ENCODE results near the gene TRIP12.
A peak's percentile ranks its signal among the peaks of the same experiment; 100 is the strongest.
"Not testable (repeated sequence)": the region's sequence is repeated elsewhere in the genome, so short reads cannot be mapped to it uniquely, and the experiment has no call there.

The TRIP12 gene

DNA sequence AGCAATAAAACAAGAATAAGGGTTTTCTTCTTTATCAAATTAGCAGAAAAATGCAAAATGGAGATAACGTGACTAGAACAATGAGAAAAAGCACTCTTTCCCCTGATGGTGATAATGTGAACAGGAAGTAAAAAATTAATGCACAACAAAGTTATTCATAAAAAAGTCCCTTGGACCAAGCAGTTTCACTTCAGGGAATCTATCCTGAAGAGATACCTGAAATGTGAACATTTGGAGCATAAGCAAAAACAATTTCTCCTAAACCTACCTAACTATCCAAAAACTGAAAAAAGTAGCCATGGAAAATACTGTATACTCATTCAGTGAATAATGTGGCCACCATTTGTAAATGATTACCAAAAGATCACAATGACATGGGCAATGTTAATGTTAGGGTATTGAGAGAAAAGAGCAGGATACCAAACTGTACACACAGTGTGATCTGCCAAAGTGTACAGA lies 48.7 kb downstream of the TRIP12 start:
- no peak for DNase-seq

DNA sequence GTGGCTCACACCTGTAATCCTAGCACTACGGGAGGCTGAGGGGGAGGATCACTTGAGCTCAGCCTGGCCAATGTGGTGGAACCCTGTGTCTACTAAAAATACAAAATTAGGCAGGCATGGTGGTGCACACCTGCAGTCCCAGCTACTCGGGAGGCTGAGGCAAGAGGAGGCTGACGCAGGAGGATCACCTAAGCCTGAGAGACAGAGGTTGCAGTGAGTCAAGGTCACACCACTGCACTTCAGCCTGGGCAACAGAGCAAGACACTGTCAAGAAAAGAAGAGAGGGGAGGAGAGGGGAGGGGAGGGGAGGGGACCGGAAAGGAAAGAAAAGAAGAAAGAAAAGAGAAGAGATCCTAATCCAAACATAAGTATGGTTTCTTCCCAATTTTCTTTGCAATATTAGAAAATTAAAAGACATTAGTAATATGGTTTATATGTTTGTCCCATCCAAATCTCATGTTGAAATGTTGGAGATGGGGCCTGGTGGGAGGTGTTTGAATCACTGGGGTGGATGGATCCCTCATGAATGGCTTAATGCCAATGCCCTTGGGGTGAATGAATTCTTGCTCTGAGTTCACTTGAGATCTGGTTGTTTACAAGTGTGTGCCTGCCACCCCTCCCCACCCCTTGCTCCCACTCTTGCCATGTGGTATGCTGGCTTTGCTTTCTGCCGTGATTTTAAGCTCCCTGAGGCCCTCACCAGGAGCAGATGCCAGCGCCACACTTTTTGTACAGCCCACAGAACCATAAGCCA lies 50.7 kb downstream of the TRIP12 start:
- no peak for DNase-seq

- DNase-seq: no peak
Observed at GRCh38 chr2:229869226-229869625, 52.6 kb downstream of the TRIP12 start.

DNA sequence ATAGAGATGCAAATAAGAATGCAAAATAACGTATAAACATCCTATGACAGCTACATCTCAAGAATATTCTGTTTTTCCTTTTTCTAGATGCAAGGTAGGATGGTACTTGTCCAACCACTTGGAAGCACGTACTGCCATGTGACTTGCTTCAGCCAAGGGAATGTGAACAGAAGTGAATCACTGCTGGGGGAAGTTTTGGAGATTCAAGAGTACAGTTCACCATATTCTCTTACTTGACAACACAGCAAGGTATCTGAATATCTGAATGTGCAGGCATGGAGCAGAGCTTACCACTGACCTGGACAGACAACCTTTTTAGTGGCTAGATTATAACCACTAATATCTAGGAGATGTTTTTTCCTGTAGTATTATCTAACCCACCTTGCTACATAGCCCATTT lies 53.0 kb downstream of the TRIP12 start:
- DNase-seq: no peak

DNA sequence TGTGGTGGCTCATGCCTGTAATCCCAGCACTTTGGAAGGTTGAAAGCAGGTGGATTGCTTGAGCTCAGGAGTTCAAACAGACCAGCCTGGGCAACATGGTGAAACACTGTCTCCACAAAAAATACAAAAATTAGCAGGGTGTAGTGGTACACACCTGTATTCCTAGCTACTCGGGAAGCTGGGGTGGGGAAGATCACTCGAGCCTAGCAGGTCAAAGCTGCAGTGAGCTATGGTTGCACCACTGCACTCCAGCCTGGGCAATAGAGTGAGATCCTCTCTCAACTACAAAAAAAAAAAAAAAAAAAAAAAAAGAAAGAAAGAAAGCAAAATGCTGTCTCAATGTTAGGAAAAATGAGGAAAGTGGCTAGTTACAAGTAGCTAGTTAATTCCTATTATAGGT lies 56.8 kb downstream of the TRIP12 start:
- no peak for DNase-seq

GRCh38 chr2:229861431-229861830 lies 60.4 kb downstream of the TRIP12 start:
- DNase-seq: no peak

DNA sequence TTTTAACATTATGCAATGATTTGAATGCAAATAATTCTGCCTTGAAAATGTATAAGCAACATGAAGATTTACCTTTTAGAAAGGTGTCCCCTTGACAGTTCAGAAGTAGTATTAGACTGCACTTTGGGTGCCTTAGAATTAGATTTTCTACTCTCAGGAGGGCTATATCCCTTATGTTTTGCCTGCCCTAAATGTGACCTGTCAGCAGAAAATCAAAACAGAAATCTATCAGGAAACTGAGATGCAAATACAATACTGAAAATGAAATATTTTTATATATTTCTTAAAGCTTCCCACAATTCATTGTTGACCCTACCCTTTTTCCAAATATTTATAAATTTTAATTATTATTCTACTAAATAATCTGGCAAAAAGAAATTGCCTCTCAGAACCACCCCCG lies 61.5 kb downstream of the TRIP12 start:
- DNase-seq: no peak

- DNase-seq: no peak
Observed at GRCh38 chr2:229858351-229858750, 63.5 kb downstream of the TRIP12 start.

GRCh38 chr2:229857634-229858033 lies 64.2 kb downstream of the TRIP12 start:
- no peak for DNase-seq

GRCh38 chr2:229856413-229856812 lies 65.4 kb downstream of the TRIP12 start:
- DNase-seq: no peak

GRCh38 chr2:229855116-229855515 lies 66.7 kb downstream of the TRIP12 start:
- DNase-seq: no peak

- peak; percentile 45 for DNase-seq
Observed at GRCh38 chr2:229852565-229852964, 69.2 kb downstream of the TRIP12 start.

DNA sequence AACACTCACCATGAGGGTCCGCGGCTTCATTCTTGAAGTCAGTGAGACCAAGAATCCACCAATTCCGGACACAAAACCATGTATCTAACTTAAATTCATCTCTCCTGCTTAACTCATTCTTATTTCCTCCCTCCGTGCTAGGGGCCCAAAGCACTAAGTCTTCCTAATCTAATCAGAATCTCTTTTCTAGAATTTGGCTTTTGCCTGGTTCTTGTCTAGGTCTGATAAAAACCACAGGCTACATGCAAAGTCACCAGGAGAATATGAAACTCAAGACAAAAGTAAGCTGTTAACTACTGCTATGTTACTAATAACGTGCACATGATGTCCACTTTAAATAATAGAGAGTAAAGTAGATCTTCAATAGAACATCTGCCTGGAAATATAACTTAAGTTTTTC lies 69.9 kb downstream of the TRIP12 start:
- DNase-seq: no peak

DNA sequence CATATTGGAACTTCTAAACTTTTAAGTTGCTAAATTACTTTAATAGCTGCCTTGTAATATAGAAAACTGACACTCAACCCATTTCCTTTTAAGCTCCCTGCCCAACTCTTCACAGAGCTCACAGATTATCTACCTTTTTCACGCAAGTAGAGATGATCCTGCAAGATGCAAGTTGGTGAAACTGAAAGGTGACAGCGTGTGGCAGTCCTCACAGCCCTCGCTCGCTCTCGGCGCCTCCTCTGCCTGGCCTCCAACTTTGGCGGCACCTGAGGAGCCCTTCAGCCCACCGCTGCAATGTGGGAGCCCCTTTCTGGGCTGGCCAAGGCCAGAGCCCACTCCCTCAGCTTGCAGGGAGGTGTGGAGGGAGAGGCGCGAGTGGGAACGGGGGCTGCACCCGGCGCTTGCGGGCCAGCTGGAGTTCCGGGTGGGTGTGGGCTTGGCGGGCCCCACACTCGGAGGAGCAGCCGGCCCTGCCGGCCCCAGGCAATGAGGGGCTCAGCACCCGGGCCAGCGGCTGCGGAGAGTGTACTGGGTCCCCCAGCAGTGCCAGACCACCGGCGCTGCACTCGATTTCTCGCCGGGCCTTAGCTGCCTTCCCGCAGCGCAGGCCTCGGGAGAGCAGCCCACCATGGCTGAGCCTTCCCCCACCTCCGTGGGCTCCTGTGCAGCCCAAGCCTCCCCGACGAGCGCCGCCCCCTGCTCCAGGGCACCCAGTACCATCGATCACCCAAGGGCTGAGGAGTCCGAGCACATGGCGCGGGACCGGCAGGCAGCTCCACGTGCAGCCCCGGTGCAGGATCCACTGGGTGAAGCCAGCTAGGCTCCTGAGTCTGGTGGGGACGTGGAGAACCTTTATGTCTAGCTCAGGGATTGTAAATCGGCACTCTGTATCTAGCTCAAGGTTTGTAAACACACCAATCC lies 71.2 kb downstream of the TRIP12 start:
- not testable (repeated sequence) for DNase-seq

DNA sequence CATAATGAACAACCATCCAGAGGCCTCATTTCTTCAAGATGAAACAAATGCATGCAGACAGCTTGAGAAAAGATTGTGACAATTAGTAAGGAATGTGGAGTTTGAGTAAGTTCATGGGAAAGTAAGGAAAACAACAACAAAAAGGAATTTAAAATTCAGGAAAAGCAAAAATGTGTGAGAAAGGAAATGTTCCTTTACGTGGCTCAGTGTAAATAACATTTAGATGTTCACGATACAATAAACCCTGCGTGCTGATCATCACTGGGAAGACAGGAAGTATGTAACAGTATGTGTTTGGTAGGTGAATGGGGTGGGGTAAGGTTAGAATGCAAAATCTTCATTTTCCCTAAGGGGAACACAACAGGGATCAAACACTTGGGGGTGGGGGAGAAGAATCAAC lies 72.7 kb downstream of the TRIP12 start:
- DNase-seq: no peak

GRCh38 chr2:229843613-229844012 lies 78.2 kb downstream of the TRIP12 start:
- DNase-seq: no peak

DNA sequence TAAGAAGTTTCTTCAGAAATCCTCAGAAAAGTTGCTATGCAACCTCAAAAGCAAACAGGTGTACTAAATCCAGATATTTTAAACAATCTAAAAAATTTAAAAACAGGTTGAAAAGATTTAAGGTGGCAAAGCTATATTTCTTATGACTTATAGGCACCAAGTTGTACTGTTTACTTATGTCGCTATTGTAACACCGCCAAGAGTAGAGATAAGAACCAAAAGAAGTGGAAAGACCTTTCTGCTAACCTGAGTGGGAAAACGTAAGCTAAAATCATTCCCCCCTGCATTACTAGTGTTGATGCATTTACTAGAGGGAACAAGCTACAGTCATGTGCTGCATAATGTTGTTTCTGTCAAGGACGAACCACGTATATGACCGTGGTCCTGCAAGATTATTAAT lies 83.1 kb downstream of the TRIP12 start:
- no peak for DNase-seq

GRCh38 chr2:229836847-229837246 lies 85.0 kb downstream of the TRIP12 start:
- DNase-seq: no peak

- DNase-seq: no peak
Observed at GRCh38 chr2:229835596-229836283, 86.1 kb downstream of the TRIP12 start.

- DNase-seq: not testable (repeated sequence)
Observed at GRCh38 chr2:229834368-229834767, 87.4 kb downstream of the TRIP12 start.

- DNase-seq: no peak
Observed at GRCh38 chr2:229832510-229832898, 89.3 kb downstream of the TRIP12 start.

- DNase-seq: no peak
Observed at GRCh38 chr2:229831805-229832509, 89.9 kb downstream of the TRIP12 start.

GRCh38 chr2:229825476-229825875 lies 96.3 kb downstream of the TRIP12 start:
- DNase-seq: no peak

All from activated effector memory CD4-positive, alpha-beta T cell treated with Interleukin-2 at 50 U/mL for 16 hours (primary cell).